ENCODE data around the gene PHKB.

DNA sequence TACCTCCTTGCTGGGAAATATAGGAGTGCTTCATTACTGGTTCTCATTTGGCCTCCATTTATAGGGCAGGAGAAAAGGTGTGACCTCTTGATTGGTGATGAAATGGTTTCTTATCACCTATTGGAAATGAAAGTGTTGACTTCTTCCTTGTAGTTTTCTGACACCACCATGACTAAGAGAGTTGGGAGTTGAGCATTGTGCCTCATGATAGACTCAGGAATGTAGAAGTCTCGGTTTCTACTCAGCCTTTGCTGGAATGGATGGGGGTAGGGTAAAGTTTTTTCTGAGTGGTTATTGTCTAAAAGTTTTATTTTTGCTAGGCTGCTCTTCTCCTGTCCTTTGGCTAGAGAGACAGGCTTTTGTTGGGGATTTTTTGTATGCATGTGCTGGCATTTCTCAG lies 117.4 kb downstream of the PHKB start:
- TF ChIP-seq CTCF (optimal IDR thresholded peaks at IDR 0.05 in 1 of 3, IDR thresholded peaks at IDR 0.05 in 1 of 3, conservative IDR thresholded peaks at IDR 0.05 in 1 of 3; ENCODE audit: extremely low read depth in 1 of 3, insufficient read depth in 2 of 3, low read length in 3 of 3) (no peak), EZH2 (IDR thresholded peaks at IDR 0.05; ENCODE audit: low read length) (no peak)
